HG03175 (cell line): ENCODE data around the gene SLC41A3.
"Not testable (repeated sequence)": the region's sequence is repeated elsewhere in the genome, so short reads cannot be mapped to it uniquely, and the experiment has no call there.

ENCODE experiments used
- ATAC-seq: cut with Tn5 transposase; IDR thresholded peaks from one replicate; pipeline ENCODE4 v1.9.1; 2021; ENCODE audit warnings: mild to moderate bottlenecking, moderate library complexity; ENCODE audit not compliant: unreplicated experiment

Gene SLC41A3

DNA sequence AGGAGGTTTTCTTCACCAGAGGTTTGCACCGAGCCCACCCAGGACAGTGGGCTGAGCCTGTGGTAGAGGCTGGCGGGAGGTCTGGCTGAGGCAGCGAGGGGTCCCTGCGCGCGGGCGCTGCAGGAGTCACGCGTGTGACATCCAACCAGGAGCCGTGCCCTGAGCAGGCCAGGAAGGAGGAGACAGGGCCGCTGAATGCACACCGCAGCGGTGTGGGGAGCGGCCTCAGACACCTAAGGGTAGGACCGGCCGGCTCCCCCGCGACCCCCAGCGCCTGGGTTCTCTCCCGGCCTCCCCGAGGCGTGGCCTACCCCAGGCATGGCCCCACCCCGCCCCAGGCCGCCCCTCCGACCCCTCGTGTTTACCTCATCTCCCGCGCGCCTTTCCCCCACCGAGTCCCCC lies 412 bp downstream of the SLC41A3 start:
- ATAC-seq, result peak; percentile 54

- no peak for ATAC-seq
Measured at GRCh38 chr3:126083138-126083445, 832 bp downstream of the SLC41A3 start.

DNA sequence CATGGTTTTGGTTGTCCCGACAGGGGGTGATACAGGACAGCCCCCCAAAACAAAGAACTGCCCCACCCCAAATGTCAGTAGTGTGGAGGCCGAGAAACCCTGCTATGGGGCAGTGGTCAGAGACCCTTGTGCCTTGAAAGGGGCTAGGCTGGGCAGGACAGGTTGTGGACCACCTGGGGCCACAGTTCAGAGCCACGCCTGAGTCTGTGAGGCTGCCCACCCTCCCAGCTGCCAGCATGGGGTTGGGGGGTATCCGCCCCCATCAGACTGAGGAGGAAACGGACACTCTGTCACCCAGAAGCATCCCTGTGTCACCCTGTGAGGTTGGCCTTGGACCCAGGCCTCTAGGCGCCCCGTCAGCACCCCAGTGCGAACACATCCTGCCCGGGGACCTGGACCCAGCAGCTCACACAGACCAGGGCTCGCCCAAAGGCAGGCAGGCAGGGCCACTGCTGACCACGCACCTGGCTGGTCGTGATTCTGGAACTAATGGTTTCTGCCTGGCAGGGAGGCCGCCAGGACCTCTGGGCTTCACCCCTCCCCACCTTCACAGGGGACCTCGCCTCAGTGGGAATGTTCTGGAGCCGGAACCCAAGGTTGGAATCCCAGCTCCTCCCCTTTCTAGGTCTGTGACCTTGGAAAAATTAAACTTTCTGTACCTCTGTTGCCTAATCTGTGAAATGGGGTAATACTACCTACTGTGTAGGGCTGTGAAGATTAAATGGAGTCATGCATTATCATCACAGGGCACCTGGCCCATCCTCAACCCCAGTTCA lies 1.4 kb downstream of the SLC41A3 start:
- no peak for ATAC-seq

DNA sequence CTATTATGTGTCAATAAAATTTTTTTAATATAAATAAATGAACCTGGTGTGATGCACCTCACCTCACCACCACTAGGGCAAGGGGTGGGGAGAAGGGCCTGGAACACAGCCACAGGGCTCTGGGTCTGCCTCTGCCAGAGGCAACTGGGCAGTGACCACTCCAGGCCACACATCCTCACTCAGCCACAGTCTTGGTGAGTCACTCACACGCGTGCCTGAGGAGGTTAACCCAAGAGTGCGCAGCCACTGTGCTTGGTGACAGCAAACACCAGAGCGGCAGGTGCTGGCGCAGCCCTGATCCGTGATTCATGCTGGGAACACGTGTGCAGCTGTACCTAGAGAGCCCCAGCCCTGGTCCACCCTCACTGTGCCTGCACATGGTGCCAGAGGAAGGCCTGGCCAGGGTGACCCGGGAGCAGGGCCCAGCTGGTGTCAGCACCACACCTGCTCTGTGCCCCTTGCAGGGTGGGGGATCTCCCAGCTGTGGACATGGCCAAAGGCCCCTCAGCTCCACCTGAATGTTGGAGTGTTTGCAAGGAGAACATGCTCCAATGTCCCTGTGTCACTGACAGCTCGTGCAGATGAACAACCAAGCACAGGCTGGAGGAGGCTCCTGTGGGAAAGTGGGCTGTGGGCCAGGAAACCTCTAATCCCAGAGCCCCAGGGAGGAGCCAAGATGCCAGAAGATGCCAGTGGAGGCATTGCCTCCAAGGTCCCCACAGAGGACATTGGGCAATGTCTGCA lies 2.1 kb downstream of the SLC41A3 start:
- ATAC-seq, result no peak

GRCh38 chr3:126080970-126081369 lies 3.0 kb downstream of the SLC41A3 start:
- no peak for ATAC-seq

- no peak for ATAC-seq
Measured at GRCh38 chr3:126078866-126079265, 5.1 kb downstream of the SLC41A3 start.

DNA sequence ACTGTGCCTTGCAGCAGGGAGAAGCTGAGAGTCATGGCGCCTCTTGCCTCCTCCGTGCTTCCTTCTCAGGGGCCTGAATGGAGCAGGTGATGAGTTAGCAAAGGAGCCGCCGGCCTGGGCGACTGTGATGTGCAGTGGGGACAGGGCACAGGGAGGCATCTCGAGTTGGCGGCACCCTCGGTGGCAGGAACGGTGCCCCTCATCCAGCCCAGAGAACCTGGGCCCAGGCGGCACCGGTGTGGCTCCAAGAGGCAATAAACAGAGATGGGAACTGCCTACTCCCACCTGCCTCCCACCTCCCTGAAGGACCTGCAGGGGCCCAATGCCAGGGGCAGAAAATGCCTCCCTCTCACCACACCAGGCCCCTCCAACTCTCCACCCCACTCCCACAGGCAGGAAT lies 6.2 kb downstream of the SLC41A3 start:
- ATAC-seq, result no peak

DNA sequence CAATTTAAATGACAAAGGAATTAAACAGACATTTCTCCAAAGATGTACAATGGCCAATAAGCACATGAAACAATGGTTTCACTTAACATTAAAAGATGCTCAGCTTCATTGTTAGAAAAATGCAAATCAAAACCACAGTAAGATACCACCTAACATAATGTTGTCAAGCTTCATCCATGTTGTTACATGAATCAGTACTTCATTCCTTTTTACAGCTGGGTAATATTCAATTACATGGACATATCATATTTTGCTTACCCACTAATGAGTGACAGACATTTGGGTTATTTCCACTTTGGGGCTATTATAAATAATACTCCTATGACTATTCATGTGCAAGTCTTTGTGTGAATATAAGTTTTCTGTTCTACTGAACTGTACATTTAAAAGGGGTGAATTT lies 7.8 kb downstream of the SLC41A3 start:
- no peak for ATAC-seq

DNA sequence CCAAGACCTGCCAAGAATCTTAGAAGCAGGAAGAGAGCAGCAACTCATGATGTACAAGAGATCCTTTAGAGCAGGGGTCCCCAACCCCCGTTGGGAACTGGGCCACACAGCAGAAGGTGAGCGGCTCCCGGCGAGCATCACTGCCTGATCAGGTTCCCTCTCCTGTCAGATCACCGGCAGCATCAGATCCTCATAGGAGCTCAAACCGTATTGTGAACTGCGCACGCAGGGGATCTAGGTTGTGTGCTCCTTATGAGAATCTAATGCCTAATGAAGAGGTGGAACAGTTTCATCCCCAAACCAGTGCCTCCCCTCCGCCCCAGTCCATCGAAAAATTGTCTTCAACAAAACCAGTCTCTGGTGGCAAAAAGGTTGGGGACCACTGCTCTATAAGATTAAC lies 13.8 kb downstream of the SLC41A3 start:
- no peak for ATAC-seq

GRCh38 chr3:126067959-126068358 lies 16.0 kb downstream of the SLC41A3 start:
- ATAC-seq, result no peak

- ATAC-seq, result not testable (repeated sequence)
Measured at GRCh38 chr3:126066676-126067075, 17.2 kb downstream of the SLC41A3 start.

- no peak for ATAC-seq
Measured at GRCh38 chr3:126065876-126066275, 18.0 kb downstream of the SLC41A3 start.

DNA sequence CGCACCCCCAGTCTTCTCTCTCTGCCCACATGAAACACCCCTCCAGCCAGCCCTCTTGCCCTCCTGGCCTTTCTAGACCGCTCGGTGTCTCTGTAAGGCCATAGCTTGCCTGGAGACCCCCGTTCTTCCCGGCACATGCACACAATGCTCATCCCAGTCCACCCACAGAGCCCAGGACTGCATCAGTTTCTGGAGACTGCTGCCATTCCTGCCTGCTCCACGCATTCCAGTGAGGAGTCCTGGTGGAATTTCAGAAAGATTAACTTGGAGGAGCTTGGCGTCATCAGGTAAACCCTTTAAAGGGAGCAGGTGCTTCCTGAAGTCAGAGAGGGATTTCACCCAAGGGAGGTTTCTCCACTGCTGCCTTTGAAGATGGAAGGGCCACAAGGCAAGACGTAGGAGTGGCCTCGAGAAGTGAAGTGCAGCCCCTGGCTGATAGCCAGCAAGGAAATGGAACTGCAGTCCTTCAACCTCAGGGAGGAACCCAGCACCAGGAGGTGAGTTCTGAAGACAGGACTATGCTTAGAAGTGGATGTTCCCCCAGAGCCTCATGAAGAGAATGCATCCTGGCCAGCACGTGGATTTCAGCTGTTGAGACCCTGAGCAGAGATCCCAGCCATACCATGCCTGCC lies 19.2 kb downstream of the SLC41A3 start:
- ATAC-seq, result no peak

DNA sequence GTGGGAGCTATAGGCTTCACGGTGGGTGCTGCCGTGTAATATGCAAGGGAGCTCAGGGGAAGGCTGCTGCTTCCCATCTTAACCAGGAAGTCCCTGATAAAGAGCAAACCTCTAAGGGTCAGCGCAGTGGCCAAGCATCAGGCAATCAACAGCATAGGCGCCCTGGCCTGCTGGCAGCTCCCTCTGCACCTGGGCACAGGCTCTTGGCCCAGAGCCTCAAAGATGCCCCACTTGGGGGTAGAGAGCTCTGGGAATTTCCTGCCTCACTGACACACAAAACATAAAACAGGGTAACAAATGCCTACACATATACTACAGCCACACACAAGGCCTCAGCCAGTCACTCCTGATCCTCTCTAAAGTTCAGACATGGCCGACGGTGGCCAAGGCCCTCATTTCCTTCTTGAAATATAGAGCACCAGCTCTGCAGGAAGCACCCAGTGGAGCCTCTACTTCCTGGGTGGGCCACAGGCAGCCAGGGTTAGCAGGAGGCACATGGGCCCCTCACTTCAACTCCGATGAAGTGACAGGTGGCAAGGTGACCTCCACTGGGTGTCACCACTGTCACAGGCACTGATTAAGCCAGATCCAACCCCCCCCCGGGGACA lies 20.5 kb downstream of the SLC41A3 start:
- no peak for ATAC-seq

GRCh38 chr3:126061301-126062032 lies 22.5 kb downstream of the SLC41A3 start:
- no peak for ATAC-seq

- no peak for ATAC-seq
Measured at GRCh38 chr3:126060613-126061145, 23.2 kb downstream of the SLC41A3 start.

DNA sequence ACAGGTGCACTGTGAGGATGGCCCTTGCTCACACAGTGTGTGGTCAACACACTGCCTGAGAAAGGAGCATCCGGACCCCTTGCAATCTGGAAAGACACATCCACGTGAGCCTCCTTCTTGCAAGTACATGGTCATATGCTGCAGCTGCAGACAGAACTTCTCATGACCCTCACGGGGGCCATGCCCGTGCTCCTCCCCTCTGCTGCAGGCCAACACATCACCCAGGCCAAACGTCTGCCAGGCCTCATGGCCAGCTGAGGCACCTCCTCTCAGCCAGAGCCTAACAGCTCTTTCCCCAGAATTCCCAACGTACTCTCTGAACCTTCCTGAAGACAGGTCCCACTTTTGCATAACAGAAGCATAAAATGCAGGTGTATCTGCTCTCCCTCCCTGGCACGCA lies 25.3 kb downstream of the SLC41A3 start:
- no peak for ATAC-seq

- ATAC-seq, result no peak
Measured at GRCh38 chr3:126057936-126058335, 26.0 kb downstream of the SLC41A3 start.

- ATAC-seq, result no peak
Measured at GRCh38 chr3:126057501-126057819, 26.5 kb downstream of the SLC41A3 start.

GRCh38 chr3:126056681-126057500 lies 27.0 kb downstream of the SLC41A3 start:
- no peak for ATAC-seq
